Cardiac fibroblast (primary cell): ENCODE results near the gene CCR7.
"Not testable (repeated sequence)": the region's sequence is repeated elsewhere in the genome, so short reads cannot be mapped to it uniquely, and the experiment has no call there.

Experiments used
- DNase-seq, 2 donors: peaks; one replicate each; pipeline versions ENCODE4 v3.0.0 to v3.0.0-alpha.2; 2010; ENCODE audit warnings: low read depth in 2 of 2
- H3K4me3 ChIP-seq, 2 donors: replicated peaks in 1 of 2; 1 replicate in 1 of 2; 2 replicates in 1 of 2; pipeline ENCODE4 v1.5.1; 2011; ENCODE audit warnings: low read depth in 2 of 2, low read length in 2 of 2, mild to moderate bottlenecking in 2 of 2, moderate library complexity in 1 of 2
- CTCF ChIP-seq: IDR thresholded peaks from one replicate; pipeline ENCODE4 v1.5.1; 2011; ENCODE audit warnings: low read depth, mild to moderate bottlenecking, low read length, inconsistent platforms

The CCR7 gene

GRCh38 chr17:40596261-40596919, 31.1 kb upstream of the CCR7 start:
- H3K4me3 ChIP-seq, result no peak overlapping the region
- TF ChIP-seq CTCF, result no peak

GRCh38 chr17:40590742-40591141, 25.5 kb upstream of the CCR7 start:
- DNase-seq, result no peak
- no peak overlapping the region for H3K4me3 ChIP-seq
- no peak for TF ChIP-seq CTCF

More at GRCh38 chr17:40596261-40596919, 31.1 kb upstream of the CCR7 start:
- DNase-seq, result peak in 1 of 2 donors; percentile 55

DNA sequence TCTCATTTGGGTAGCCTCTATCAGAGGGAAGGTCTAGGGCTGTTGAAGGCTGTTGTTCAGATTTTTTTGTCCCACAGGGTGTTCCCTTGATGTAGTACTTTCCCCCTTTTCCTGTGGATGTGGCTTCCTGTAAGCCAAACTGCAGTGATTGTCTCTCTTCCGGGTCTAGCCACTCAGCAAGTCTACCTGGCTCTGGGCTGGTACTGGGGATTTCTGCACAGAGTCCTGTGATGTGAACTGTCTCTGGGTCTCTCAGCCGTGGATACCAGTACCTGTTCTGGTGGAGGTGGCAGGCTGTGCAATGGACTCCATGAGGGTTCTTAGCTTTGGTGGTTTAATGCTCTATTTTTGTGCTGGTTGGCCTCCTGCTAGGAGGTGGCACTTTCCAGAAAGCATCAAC, 23.3 kb upstream of the CCR7 start:
- no peak overlapping the region for H3K4me3 ChIP-seq
- DNase-seq, result no peak
- no peak for TF ChIP-seq CTCF

GRCh38 chr17:40586264-40586663, 21.0 kb upstream of the CCR7 start:
- H3K4me3 ChIP-seq, DNase-seq: not testable (repeated sequence)

DNA sequence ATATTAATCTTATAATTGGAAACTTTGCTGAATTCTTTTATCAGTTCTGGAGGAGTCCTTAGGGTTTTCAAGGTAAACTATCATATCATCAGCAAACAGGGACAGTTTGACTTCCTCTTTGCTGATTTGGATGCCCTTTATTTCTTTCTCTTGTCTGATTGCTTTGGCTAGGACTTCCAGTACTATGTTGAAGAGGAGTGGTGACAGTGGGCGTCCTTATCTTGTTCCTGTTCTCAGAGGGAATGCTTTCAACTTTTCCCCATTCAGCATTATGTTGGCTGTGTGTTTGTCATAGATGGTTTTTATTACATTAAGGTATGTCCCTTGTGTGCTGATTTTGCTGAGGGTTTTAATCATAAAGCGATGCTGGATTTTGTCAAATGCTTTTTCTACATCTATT, 19.7 kb upstream of the CCR7 start:
- H3K4me3 ChIP-seq, DNase-seq: not testable (repeated sequence)

- H3K4me3 ChIP-seq, result no peak overlapping the region
- no peak for TF ChIP-seq CTCF
- DNase-seq, result no peak
Measured at GRCh38 chr17:40582328-40582901, 17.1 kb upstream of the CCR7 start.

- no peak overlapping the region for H3K4me3 ChIP-seq
- TF ChIP-seq CTCF, result no peak
- no peak for DNase-seq
Measured at GRCh38 chr17:40580140-40580539, 14.9 kb upstream of the CCR7 start.

GRCh38 chr17:40579471-40579870, 14.2 kb upstream of the CCR7 start:
- no peak for TF ChIP-seq CTCF
- no peak overlapping the region for H3K4me3 ChIP-seq
- no peak for DNase-seq
